Nucleus accumbens (tissue), 56 donors: ENCODE results near the gene JCHAIN.
"Not testable (repeated sequence)": the region's sequence is repeated elsewhere in the genome, so short reads cannot be mapped to it uniquely, and the experiment has no call there.

Source experiments
- DNase-seq, 56 donors: peaks; one replicate each; lab custom pipeline; 2025; lab: John Stamatoyannopoulos, UW

Gene JCHAIN

DNA sequence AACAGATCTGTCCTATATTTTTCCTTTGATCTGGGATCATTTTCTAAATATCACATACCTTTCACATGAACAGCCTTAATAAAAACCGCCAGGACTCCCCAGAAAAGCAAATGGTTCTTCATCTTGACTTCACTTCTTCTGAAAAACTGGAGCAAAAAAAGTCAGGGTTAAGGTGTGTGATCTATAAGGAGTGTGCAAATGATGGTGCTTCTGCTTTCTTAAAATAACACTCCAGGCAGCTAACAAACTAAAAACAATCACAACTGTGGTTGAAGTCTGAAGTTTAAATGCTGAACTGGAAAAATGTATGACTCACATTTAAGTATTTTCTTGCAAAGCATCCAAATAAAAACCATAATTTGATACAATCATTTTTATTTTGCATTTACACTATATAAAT, at the start of gene JCHAIN:
JCHAIN (minus strand) TSS at position 140 of the 400 bp plus-strand sequence; CDS start at position 122, 18 bp downstream.
- DNase-seq: no peak

DNA sequence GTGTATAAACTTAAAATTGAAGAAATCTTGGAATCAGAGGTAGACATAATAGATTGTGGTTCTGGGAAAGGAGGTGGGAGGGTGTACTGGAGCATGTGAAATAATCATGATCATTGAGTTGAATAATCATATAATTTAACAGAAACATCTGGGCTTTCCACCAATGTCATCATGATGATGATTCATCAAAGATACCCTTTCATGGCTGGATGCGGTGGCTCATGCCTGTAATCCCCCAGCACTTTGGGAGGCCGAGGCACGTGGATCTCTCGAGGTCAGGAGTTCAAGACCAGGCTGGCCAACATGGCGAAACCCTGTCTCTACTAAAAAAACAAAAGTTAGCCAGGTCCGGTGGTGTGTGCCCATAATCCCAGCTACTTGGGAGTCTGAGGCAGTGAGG, 48.8 kb upstream of the JCHAIN start:
- no peak for DNase-seq

DNA sequence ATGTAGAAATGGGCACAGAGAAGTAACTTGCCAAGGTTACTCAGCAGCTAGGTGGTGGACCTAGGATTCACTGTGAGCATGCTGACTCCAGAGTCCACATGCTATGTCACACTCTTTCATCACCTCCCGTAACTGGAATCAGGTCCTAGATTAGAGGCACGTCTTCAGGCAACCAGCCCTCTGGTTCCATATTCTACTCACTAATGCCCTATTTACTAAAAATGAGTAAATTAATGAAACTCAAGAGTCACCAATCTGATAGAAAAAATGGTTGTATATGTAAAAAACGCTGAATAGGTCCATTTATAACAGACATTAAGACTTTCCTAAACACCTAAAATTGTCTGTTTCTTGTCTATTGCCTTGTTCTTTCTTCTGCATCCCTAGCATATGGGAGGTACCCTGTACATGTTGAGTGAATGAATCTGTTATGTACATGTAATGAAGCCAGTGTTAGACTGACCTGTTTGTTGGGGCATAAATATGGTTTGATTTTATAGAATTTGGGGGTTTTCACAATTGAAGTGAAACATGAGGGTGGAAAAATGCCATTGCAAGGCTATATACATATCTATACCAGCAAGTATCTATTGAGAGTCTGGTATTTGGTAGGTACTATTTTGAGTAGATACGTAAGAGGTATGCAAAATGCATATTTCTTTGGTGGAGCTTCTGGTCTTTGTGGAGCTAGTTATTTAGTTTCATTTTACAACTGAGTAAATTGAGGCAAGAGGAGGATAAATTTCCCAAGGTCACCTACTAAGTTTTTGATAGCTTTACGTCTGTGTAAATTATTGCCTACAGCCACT, 48.0 kb upstream of the JCHAIN start:
- no peak for DNase-seq

DNA sequence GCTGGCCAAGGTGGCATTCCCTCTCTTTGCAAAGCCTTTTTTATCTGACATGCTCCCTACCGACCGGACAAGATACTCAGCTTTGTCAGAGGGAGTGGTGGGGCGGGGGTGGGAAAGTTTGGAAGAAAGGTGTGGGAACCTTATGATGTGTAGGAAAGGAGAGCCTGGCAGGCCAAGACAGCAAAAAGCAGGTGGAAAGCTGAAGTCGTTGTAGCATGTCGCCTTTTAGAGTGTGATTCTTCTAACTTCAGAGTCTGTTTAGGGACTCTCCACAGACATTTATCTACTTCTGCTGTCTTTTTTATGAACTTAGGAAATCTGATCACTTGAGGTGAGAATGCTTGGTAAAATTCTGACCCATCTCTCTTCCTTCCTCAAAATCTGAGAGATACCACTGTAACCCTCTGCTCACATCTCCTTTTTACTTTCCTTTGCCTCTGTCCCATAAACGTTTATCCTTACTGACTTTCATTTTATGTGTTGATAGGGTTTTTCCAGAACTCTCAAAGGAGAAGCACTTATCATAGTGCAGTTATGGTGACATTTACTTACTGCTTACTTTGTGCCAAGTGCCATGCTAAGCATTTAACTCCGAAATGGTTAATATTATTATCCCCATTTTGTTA, 47.3 kb upstream of the JCHAIN start:
- DNase-seq: no peak

DNA sequence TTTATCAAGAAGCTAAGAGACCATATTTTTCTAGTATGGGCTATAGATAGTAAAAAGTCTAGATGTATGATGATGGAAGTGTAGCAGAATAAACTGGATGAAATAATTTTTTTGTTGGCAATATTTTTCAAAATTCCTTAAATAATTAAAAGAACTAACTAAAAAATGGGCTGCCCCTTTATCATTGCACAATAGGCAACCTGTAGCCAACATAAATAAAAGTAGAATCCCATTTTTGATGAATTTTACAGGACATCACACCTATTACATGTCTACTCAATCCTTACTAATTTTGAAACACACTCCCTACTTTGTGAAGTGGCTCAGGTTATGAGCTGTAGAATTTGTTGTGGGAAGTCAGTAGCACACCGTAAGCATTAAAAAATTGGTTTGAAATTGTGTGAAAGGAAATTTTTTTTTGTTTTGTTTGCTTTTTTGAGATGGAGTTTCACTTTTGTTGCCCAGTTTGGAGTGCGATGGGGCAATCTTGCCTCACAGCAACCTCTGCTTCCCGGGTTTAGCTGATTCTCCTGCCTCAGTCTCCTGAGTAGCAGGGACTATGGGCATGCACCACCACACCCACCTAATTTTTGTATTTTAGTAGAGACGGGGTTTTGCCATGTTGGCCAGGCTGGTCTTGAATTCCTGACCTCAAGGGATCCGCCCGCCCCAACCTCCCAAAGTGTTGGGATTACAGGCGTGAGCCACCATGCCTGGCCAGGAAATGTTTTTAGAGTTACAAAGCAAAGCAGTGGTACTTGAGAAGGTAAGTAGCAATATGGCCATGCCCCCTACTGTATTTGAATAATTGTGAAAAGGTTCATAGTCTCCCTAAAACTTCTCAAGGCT, 46.5 kb upstream of the JCHAIN start:
- DNase-seq: no peak

DNA sequence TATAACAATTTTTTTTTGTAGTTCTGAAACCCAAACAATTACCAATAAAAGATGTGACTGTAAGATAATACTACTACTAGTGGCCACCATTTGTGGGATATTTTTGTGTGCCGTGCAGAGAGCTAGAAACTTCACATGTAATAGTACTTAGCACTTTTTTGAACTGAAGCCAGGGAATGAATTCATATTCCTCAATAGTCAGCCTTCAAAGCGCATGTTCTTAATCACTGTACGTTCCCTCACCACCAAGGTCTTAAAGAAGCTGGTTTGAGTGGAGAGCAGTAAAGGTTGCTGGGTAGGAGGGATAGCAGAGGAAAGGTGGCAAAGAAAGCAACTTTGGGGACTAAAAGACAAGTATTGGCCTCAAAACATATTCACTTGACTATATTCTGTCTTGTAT, 45.8 kb upstream of the JCHAIN start:
- no peak for DNase-seq

DNA sequence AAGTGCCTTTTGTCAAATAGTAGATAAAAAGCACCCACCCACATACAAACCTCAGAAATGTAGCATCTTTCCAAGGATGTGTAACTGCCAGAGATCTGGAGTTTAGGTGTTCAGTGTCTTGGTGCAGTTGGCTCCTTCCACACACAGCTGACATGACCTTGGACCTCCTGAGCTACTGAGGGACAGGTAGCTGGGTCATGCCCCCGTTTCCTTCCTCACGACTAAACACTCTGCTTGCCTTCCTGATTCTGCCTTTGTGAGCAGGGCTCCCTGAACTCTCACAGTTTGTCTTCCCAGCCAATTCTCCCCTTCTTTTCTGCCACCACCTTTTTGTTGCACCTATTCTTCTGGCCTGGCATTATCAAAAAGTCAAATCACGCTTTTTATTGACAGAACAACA, 45.3 kb upstream of the JCHAIN start:
- DNase-seq: no peak

DNA sequence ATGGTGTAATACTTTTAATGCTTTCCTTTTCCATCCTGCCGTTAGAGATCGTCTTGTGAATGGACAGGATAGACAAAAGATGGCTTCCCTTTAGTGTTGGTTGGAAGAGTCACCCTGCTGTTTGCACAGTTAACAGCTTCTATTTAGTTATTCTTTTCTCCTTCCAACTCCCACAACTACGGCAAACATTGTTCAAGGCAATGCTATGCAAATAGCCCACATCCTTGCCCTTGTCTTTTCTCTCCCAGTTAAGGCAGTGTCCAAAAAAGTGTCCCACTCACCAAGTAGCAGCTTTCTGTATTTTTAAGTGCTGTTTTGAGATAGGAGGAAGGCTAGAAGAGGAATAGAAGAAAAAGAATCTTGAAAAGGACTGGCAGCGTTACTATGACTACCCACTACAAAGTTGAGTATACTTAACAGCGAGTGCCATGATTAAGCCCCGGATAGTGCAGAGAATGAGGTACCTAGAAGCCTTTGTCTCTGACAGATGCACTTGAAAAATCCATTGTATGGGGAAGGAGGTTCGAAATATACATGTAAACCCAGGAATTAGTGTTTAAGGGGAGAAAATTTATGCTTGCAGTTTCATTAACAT, 43.4 kb upstream of the JCHAIN start:
- DNase-seq: no peak

DNA sequence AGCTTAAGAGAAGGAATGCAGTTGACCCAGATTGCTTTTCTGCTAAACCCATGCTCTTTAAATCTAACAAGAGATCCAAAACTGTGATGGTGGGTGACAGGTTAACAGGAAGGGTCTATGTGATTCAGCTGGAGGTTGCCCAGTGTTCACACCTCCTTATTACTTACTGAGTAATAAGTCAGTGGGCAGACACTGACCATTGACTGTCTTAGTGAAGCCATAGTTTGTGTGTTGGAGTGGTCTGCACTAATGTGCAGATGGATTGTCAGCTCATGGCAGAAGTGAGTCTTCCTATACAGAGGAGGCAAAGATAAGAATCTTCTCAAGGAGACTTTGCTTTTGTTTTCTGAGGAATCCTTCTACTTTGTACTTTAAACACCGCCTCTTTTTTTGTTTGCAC, 40.2 kb upstream of the JCHAIN start:
- no peak for DNase-seq

DNA sequence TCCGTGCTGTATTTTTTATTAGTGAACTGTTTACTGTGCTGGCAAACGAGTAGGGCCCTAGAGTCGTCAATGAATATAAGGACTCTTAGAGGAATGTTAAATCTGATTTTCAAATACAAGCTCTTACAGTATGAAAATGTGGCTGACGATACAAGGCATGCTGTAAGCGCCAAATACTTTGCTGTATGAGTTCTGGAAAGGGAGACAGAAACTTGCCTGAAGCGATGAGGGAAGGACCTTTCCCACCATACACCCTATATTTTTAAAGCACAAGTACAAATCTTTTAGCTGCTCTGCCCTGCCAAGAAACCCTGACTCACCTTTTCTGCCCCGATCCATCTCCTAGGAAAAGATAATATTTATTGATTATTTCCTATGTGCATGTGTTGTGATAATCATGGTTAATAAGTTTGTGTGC, 39.7 kb upstream of the JCHAIN start:
- DNase-seq: no peak

DNA sequence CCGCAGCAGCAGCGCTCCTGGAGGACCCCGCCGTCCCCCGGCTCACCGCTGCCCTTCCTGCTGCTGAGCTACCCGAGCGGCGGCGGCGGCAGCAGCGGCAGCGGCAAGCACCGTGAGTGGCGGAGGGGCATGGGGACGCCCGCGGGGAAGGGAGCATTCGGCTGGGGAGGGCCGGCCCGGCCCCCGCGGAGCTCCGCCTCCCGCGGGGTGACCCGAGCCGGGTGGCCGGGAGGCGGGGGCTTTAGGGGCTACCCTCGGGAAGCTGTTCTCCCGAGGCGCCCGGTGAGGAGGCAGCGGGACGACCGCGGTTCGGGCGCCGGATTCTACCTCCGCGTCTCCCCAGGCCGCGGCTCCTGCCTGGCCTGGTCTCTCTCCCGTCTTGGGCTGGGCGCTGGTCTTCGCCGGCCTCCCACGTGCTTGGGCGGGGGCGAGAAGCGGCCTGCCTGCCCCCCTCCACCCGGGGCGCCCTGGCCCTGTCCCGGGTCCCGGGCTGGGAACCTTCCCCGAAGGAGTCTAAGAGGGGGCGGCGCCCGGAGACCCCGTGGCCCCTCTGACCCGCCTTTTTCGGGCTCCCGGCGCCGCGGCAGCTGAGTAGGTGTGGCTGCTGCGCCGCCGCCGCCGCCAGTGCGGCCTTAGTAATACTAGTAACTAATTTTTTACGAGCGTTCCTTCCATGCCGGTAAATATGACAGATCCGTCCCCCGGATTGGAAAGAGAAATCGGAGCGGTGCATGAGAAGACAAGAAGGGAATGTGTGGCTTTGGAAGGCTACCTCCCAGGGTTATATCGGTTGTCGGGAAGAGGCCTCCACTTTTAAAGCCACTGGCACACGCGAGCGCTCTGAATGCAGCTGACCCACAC, 39.1 kb upstream of the JCHAIN start:
- peak in 55 of 56 donors; percentile 7 to 82 (median 62) for DNase-seq

DNA sequence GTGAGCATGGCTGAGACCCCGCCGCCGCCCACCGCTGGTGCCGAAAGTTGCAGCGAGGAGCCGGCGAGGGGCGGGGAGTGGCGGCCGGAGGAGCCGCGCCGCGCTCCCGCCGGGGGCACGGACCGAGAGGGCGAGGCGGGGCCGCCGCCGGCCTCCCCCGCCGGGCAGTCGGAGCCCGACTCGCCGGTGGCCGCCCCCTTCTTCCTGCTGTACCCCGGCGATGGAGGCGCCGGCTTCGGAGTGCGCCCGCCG, 38.5 kb upstream of the JCHAIN start:
- peak in 1 of 56 donors; percentile 53 for DNase-seq

DNA sequence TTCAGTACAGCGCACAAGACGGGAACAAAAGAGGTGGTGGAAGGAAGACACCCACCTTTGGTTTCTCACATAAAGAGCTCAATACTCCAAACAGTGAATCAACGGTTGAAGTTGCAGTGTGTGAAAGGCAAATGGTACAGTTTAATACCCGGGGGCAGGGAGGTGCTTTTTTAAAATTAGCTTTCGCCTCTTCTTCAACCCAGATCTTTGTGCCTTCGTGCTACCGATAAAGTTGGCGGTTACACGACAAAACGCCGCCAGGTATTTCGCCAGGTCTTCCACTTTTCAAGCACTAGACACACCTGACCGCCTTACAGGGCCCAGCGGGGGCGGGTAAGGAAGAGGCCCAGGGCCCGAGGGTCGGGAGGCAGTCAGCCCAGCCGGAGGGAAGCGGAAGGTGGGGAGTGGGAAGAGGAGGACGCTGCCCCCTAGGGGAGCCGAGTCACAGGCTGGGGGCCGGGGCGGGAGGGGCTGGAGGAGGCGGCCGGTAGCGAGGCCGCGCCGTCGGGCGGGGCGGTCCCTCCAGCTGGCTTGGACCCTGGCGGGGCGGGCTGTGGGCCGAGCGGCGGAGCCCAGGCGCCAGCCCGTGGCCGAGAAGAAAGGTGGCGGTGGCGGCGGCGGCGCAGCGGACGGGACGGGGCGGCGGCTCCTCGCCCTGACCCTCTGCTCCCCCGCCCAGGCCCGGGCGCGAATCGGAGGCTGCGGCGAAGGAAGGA, 38.1 kb upstream of the JCHAIN start:
- peak in 55 of 56 donors; percentile 16 to 82 (median 64) for DNase-seq

DNA sequence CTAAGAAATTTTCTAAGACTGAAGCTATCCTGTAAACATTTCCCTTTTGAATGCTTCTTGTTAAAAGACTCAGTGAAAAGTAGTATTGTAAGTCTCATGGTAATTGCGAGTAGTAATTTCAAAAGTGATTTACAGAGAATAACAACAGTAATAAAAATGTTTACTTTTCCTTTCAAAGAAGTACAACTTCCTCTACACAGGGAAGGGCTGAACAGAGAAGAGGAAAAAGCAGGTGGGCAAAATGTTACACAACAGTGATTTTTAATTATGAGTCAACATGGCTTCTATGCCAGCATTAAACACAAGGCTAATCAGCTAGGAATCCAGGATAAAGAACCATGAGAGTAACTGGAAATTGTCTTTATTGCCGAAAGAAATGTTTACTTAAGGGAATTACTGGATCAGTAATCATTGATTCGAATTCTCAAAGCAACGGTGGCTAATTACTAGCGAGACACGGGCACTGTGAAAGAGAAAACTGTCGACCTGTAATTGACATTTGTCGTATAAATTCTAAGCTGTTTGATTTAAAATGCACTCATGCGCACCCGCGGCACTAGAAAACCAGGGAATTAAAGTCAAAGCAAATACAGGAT, 37.4 kb upstream of the JCHAIN start:
- DNase-seq: peak in 10 of 56 donors; percentile 15 to 67 (median 18)

DNA sequence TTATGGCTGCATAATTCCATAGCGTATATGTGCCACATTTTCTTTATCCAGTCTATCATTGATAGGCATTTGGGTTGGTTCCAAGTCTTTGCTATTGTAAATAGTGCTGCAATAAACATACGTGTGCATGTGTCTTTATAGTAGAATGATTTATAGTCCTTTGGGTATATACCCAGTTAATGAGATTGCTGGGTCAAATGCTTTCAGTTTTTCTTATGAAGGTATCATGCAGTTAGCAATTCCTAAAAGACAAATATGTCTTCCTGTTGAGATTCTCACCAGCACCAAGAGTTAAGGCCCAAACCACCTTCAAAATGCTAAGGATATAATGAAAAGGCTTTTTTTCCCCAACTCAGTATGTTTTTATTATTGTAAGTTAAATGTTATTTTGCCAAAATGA, 36.3 kb upstream of the JCHAIN start:
- not testable (repeated sequence) for DNase-seq

DNA sequence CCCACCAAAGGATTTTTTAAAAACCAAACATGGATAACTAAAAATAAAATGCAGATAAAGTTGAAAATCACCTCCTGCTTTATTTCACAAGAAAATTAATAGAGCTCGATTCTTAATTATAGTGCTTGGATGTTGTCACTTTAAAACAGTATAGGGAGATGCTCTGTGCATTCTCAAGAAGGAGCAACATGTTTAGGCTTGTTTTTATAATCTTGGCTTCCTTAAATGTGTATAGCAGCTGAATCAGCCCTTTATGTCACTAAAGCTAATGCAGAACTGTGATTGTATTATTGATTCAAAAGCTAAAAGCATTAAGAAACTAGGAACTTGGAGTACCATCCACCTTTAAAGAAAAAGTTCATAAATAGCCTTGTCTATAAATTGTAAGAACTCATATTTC, 35.0 kb upstream of the JCHAIN start:
- no peak for DNase-seq

DNA sequence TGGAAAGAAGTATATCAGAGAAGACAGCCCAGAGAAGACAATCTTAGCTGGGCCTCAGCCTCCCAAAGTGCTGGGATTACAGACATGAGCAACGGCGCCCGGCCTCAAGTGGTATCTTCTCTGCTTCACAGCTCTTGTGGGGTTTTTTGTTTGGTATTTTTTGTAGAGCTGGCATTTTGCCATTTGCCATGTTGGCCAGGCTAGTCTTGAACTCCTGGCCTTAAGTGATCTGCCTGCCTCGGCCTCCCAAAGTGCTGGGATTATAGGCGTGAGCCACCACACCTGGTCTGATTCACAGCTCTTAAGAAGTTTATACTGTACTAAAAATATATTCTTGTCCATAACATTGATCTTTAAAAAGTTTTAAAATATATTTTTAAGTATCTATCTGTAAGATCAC, 34.4 kb upstream of the JCHAIN start:
- DNase-seq: no peak

DNA sequence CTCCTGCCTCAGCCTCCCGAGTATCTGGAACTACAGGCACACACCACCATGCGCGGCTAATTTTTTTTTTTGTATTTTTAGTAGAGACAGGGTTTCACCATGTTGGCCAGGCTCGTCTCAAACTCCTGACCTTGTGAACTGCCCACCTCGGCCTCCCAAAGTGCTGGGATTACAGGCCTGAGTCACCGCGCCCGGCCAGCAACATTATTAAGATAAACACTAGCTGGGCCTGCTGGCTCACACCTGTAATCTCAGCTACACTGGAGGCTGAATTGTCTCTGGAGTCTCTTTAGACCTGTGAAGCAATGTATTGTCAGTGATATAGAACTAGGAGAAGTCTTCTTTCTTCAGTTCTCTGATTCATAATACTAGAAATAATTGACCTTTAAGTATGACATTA, 32.1 kb upstream of the JCHAIN start:
- not testable (repeated sequence) for DNase-seq

DNA sequence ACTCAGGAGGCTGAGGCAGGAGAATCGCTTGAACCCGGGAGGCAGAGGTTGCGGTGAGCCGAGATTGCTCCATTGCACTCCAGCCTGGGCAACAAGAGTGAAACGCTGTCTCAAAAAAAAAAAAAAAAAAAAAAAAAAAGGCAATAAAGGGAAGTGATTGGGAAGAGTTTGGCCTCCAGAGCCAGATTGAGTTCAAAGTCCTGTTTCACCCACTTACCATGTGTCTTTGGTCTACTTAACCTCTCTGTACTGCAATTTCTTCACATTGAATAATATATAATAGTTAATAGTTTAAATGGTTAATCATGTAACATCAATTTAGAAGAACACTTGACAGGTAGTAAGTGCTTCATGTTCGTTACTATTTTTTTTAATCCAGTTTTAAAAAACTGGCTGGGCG, 28.3 kb upstream of the JCHAIN start:
- not testable (repeated sequence) for DNase-seq
